ENCODE results near the gene KIF5B. TPM values are rescaled to one million over a fixed set of nuclear protein-coding genes. Genes with fewer than 3 reads are reported as not detected.

KIF5B gene
- total RNA-seq, 1 experiment from 2014 or later = 63.2 TPM

GRCh38 chr10:32017044-32017443, 39.2 kb downstream of the KIF5B start:
- DNase-seq (ENCODE audit: low spot score) (no peak), ATAC-seq (no peak)
- TF ChIP-seq PRRX2 (CRISPR knock-in tag; IDR thresholded peaks at IDR 0.05) = no peak
- TF ChIP-seq ZNF425 (CRISPR knock-in tag; conservative IDR thresholded peaks at IDR 0.05) = no peak
- no peak for TF ChIP-seq CBFB (CRISPR knock-in tag; IDR thresholded peaks at IDR 0.05; ENCODE audit: low read depth)
- TF ChIP-seq GABPB1 (CRISPR knock-in tag; IDR thresholded peaks at IDR 0.05) = no peak
- no peak for TF ChIP-seq ELF4 (CRISPR knock-in tag; IDR thresholded peaks at IDR 0.05; ENCODE audit: low read depth)
- no peak for TF ChIP-seq ZNF219 (CRISPR knock-in tag; IDR thresholded peaks at IDR 0.05; ENCODE audit: borderline replicate concordance)
- TF ChIP-seq KAT7 (CRISPR knock-in tag; IDR thresholded peaks at IDR 0.05; ENCODE audit: borderline replicate concordance) = no peak
- no peak for TF ChIP-seq OVOL2 (CRISPR knock-in tag; IDR thresholded peaks at IDR 0.05; ENCODE audit: borderline replicate concordance)
- no peak for TF ChIP-seq SOX15 (CRISPR knock-in tag; IDR thresholded peaks at IDR 0.05)
- no peak for TF ChIP-seq STAT6 (CRISPR knock-in tag; conservative IDR thresholded peaks at IDR 0.05; ENCODE audit: low read depth)
- Mint-ChIP-seq H3K36me3 (peaks cover 84% of the 10 kb centered on the region), H3K4me1 (no peaks in the 10 kb centered on the region), H3K27me3 (ENCODE audit: low read depth) (no peaks in the 10 kb centered on the region), H3K9me3 (no peaks in the 10 kb centered on the region), H3K4me3 (no peak overlapping the region), H3K27ac (no peak overlapping the region)
- POLR2A ChIA-PET = no interaction called here
- CTCF ChIA-PET = no interaction called here

- no peaks in the 10 kb centered on the region for H3K4me1 Mint-ChIP-seq
- no peak overlapping the region for H3K27ac Mint-ChIP-seq
- no peaks in the 10 kb centered on the region for H3K9me3 Mint-ChIP-seq
- ATAC-seq (no peak), DNase-seq (ENCODE audit: low spot score) (no peak)
- peaks cover 82% of the 10 kb centered on the region for H3K36me3 Mint-ChIP-seq
- ChIA-PET POLR2A (interaction anchor here (0.6 kb wide), 1 partner anchor 355 kb away, joined by 3 read pairs; no protein-coding TSS in a partner anchor), CTCF (interaction anchor here (1.3 kb wide), 1 partner anchor 195 kb away, joined by 3 read pairs; no protein-coding TSS in a partner anchor)
- no peaks in the 10 kb centered on the region for H3K27me3 Mint-ChIP-seq (ENCODE audit: low read depth)
- no peak overlapping the region for H3K4me3 Mint-ChIP-seq
- TF ChIP-seq SP1 (CRISPR knock-in tag; conservative IDR thresholded peaks at IDR 0.05) (no peak), CREB1 (CRISPR knock-in tag; IDR thresholded peaks at IDR 0.05) (no peak), MAX (CRISPR knock-in tag; IDR thresholded peaks at IDR 0.05) (no peak), ERG (CRISPR knock-in tag; IDR thresholded peaks at IDR 0.05) (no peak), ZNF317 (CRISPR knock-in tag; IDR thresholded peaks at IDR 0.05; ENCODE audit: borderline replicate concordance, low read depth) (no peak), TEAD4 (CRISPR knock-in tag; IDR thresholded peaks at IDR 0.05) (no peak), ZNF512 (CRISPR knock-in tag; IDR thresholded peaks at IDR 0.05; ENCODE audit: borderline replicate concordance) (no peak), ELF4 (CRISPR knock-in tag; IDR thresholded peaks at IDR 0.05; ENCODE audit: low read depth) (no peak), NFATC4 (CRISPR knock-in tag; IDR thresholded peaks at IDR 0.05) (no peak)
These were observed 40.8 kb downstream of the KIF5B start for GRCh38 chr10:32015386-32015785.
